Kidney tubule cell (primary cell): Measurements from ENCODE around the gene RECQL5.
"Not testable (repeated sequence)": the region's sequence is repeated elsewhere in the genome, so short reads cannot be mapped to it uniquely, and the experiment has no call there.

ENCODE experiments used
- DNase-seq: peaks from one replicate; pipeline ENCODE4 v3.0.0-alpha.2; 2018; ENCODE audit warnings: low spot score

RECQL5 gene

DNA sequence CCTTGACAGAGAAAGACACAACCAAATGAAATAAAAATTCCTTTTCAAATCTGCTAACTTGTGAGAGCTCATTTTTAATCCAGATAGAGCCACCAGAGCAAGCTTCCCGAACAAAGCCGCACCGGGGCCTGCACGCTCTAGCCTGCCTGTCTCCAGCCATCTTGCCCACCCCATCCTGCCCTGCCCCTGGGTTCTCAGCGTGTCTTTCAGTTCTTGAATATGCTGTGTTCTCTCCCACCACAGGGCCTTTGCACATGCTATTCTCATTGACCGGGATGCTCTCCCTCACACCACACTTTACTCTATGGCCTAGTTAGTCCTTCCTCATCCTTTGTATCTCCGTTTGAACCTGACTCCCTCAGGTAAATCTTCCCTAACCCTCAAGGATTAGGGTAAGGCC is 19.0 kb downstream of the RECQL5 start:
- no peak for DNase-seq

DNA sequence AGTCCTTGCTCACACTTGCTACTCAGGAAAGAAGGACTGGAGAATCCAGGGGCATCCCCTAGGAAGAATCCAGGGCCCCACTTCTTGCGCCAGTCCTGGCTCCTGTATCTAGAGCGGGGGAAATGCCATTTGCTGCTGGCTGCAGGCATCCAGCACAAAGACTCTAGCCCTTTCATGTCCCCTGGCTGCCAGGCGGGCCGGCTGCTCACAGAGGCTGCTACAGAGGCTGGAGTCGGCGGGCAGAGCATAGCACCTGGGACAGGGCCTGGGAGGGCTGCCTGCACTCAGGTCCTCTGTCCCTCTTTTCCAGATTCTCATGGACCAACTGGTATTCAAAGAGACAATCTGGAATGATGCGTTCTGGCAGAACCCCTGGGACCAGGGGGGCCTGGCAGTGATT is 19.9 kb downstream of the RECQL5 start:
- no peak for DNase-seq

DNA sequence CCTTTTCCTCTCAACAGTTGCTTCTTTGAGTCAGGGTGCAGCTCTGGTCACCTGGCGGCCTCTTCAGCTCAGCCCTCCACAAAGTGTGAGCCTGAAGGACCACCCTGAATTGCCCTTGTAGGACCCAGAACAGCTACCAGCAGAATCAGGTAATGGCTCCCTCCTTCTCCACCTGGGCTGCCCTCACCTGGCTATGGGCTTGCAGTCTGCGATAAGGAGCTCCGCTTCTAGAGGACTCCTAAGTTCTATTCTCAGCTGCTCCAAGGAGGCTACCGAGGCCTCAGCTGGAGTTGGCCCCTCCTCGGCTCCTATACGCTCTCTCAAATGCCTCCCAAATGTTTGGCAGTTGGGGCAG is 20.3 kb downstream of the RECQL5 start:
- DNase-seq = no peak

DNA sequence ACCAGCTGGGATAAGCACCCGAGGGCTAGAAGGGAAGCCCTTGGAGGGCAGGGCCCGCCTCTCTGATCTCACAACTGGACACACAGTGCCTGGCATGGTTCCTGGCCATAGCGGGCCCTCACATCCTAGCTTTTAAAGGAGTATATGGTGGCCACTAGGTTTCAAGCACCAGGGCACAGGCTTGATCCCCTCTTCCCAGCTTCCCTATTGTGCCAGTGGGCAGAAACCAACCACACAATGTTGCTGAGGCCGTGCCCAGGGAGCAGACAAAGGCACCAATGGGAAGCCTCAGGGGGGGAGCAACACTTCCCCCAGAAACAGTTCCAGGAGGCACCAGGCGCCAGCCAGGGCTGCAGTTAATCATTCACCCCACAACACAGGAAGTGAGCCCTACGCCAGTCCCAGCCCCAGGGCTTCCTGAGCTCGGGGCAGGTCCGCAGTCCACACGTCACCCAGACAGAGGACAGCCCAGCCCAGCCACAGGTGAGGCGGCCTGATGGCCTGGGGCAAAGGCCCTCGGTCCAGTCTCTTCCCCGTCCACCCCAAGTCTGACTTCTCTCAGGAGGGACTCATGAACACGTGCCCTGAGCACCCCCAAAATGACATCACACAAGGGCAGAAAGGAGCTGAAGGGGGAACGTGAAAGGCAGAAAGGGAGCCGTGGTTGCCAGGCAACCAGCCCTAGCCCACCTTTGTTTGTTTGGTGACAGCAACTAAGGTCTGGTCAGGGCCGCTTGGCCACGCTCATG is 20.9 kb downstream of the RECQL5 start:
- peak; percentile 98 for DNase-seq

DNA sequence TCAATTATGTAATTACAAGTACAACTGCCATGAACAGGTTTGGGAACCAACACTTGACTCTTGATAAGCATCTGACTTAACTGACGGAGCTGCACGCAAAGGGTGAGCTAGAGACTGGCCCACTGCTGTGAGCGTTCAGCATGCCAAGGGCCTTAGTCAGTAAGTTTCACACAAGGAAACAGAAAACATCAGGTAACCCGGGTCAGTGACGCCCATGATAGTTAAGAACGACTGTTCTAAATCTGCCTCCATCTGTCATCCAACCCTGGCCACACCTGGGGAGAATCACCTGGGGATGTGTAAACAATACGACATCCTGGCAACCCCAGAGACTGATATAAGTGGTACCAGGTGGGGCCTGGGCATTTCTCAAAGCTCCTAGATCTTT is 21.5 kb downstream of the RECQL5 start:
- peak; percentile 98 for DNase-seq

DNA sequence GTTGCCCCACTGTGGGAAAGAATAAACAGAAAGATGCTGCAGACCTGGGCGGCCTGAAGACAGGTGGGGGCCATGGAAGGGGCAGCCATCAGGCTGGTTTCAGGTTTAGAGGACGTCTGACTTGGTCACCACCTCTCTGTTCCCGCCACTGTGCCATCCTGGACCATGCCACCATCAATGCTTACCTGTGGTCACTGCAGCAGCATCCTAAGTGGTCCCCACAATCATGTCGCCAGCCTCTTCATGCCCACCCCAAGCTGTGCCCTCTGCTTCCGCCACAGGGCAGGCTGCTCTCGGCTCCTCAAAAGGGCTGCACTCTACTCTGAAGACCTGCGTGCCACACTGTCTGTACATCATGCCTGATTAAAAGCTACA is 23.3 kb downstream of the RECQL5 start:
- no peak for DNase-seq

DNA sequence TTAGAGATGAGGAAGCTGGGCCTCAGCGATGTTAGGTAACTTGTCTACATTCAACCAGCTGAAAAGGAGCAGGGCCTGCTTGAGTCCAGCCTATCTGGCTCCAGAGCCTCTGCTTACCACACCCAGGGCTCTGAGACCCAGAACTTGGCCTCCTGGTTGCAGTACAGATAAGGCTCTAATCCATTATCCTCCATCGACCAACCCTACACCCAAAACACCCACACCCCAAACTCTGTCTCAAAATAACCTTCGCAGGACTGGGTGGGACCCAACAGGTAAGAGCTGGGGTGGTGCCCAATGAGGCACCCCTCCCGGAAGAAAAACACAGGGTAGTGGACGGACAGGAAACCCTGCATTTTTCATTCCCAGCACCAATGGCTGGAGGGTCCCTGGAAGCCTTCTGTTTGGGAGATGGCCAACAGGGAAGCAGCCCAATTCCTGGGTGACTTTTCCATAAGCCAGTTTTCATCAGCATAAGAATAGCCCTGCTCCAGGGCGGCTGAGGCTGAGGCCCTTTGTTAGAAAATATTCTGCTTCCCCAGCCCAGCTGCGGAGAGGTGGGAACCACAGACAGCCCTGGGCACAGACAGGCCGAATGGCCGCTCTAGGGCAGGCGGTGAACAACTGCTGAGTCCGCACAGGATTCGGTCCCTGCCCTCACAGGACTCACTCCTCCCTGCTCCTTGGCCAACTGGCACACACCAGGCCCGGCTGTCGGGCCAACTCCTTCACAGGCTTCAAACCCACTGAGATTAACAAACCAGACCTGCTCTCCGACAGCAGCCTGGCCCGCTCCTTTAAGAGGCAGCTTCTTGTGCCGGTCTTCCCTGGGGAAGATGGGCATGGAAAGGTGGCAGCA is 23.9 kb downstream of the RECQL5 start:
- no peak for DNase-seq

DNA sequence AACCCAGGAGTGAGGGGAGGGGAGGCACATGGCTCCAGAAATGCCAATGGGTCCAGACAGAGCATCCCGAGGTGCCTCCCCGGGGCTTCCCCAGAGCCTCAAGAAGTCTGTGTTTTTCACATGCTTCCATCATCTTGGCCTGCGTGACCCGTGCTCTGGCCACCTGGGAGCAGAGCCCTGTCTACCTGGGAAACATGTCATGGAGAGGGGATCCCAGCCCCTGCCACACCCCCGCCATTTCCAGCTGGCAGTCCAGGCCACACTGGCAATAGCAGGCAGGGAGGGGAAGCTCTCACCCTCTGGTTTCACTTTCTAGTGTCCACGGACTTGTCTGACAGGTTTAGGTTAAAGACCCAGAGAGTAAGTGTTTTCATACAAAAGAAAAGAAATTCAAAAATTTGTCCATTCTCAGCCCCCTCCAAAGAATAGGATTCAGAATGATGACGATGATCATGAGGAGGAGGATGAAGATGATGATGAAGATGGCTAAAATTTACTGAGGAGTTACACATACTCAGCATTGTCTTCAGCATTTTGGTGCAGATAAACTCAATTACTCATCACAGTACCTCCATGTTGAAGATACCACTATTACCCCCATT is 24.7 kb downstream of the RECQL5 start:
- DNase-seq = peak; percentile 36

DNA sequence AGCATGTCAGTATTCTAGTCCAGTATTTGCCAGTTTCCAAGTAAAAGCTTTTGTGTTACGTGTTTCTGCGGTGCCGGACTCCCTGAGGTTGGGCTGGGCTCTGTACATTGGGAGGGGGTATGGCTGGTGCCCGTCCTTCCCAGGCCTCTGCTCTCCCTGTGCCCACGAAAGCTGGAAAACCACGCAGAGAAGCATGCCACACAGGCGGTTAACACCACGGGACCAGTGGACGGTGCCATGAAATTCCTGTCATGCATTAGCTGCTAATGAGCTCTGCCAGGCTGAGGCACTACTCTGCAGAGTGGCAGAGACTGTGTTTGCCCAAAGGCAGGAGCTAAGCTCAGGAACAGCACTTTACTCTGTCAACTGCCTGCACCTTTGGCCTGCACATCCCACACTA is 25.6 kb downstream of the RECQL5 start:
- DNase-seq = peak; percentile 69

DNA sequence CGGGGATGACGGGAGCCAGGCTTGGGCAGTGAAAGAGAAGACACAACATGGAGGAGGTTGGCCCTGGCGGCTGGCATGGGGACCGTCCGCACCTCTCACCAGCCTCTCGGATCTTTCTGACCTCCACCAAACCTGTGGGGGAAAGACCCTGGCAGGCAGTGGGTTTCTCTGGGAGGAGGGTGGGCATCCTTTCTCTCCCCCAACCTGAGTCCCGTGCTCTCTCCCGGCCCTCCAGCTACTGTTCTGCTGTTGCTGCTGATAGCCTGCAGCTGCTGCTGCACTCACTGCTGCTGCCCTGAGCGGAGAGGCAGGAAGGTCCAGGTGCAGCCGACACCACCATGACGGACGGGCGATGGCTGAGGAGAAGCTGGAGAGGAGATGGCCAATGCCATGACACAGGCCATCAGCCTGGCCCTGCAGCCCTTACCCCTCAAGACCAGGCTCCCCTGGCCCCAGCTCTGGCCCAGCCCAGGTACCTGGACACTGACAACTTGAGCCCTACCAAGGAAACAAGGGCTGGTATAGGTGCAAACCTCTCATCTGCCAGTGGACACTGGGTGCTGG is 26.3 kb downstream of the RECQL5 start:
- no peak for DNase-seq

DNA sequence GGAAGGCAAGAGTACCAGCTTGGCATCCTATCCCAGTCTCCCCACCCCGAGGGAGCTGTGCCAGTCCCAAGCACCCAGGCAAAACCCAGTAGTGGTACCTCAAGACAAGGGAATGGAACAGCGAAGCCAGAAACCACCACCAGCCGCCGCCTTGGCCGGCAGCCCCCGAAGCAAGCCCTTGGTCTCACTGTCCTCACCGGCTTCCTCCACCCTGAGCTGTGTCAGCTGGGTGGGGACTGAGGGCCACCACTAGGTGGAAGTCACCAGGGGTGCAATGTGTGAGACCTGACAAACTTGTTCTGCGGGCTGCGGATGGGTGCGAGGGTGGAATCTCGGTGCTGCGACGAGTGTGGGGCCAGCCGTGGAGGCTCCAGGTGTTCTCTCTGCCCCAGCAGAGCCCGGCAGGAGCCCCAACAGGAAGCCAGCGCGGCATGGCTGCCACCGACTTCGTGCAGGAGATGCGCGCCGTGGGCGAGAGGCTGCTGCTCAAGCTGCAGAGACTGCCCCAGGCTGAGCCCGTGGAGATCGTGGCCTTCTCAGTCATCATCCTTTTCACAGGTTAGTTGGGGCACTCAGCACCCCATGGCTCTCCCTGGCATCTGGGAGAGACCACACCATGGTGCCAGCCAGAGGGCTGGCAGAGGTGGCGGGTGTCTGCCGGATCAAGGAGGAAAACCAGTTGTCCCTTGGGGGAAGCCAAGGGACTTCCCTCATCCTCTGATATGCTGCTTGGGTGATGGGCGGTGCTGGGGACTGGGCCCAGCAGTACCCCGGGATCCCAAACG is 27.0 kb downstream of the RECQL5 start:
- DNase-seq = peak; percentile 50

DNA sequence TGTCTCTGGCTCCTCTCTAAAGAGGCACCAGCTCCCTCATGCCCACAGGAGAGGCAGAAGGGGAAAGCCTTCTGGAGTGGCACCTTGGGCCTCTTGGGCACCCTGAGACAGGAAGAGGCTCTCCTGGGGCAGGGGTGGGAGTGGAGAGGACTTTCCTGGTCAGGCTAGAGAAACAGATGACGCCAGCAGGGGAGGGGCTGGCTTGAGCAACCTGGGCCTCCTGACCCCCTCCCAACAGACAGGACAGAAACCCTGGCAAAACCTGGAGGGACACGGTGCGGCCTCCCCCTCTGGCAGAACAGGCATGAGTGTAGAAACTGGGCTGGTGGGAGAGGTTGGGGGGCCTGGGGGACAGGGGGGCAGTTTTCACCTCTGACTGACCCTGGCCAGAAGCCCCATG is 27.6 kb downstream of the RECQL5 start:
- peak; percentile 23 for DNase-seq

DNA sequence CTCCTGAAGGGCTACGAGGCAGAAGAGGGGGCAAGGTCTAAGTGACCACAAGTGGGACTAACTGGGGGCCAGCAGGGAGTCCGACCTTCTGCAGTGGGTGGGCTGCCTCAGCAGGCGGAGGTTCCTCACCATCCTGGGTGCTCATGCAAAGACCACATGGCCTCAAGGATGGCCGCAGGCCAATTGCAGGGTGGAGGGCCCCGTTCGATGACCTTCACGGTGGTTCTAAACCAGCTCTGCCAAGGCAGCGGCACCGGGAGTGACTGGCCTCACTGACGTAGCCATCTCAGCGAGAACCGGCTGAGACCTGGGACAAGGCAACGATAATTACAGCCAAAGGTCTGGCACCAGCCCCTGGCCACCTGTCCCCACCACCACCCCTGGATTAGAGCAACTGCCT is 28.1 kb downstream of the RECQL5 start:
- DNase-seq = no peak

DNA sequence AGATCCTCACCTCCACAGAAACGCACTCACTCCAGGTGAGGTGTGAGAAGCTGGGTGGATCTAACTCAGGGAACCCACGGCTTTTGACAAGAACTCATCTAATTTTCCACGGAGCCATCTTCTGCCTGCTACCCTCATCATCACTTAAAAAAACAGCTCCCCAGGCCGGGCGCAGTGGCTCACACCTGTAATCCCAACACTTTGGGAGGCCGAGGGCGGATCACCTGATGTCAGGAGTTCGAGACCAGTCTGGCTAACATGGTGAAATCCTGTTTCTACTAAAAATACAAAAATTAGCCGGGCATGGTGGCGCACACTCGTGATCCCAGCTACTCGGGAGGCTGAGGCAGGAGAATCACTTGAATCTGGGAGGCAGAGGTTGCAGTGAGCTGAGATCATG is 28.9 kb downstream of the RECQL5 start:
- DNase-seq = not testable (repeated sequence)

DNA sequence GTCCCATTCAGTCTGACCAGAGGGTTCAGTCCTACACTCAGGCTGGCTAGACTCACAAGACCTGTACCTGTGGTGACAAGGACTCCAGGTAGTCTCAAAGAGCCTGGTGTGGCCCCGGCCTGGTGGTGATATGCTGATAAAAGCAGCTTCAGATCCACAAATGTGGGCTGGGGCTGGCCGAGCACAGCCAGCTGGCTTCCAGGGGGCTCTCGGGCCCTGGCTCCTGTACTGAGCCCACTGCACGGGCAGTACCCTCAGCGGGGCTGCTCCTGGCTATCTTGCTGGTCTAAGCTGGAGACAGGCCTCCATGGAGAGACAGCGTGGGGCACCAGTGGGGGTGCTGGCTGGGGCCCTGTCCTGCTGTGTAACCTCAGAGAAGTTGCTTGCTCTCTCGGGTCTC is 29.4 kb downstream of the RECQL5 start:
- DNase-seq = no peak

DNA sequence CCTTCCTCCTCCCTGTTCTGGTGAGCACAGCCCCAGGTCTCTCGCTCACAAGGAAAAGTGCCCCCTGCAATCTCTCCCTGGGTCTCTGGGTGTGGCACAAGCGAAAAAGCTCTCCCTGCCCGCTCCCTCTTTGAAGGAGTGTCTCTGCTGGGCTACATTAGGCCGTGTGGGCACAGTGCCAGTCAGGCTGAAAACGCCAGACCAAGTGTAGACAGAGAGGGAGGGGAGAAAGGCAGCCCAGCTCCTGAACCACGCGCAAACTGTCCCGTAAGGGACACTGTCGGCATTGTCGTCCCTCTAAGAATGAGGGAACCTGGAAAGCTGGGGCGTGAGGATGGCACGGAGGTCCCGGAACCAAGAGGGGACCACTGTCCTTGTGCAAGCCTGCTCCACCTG is 29.8 kb downstream of the RECQL5 start:
- DNase-seq = no peak

DNA sequence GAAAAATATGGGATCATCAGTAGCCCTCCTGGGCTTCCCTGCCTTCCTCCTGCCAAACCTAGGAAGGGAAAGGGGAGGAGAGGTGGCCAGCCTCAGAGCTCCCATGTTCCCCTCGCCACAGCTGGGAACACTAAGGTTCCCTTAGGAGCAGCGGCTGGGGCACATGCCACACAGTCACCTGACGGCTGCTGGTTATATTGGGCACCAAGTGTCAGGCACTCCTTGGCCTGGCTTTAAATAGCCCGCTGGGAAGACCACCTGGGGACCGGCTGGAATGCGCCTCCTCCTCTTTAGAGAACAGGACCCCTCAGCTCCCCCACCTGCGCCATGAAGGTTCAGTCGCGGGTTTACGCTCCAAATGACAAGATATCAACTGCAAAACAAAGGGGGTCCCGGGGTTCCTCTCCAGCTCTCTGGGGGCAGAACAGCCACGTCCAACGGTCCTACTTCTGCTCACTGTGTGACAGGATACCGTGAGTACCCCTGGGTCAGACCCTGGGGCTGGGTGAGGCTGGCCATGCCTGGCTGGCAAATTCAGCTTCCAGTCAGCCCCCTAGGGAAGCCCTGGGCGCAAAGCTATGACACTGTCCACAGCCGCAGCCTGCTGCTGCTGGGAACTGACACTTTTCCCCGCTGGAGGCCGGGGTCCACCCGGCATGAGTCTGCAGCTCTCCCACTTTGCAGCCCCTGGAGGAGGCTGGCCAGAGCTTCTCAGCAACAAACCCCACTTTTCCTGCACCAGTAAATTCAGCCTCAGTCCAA is 30.4 kb downstream of the RECQL5 start:
- no peak for DNase-seq

DNA sequence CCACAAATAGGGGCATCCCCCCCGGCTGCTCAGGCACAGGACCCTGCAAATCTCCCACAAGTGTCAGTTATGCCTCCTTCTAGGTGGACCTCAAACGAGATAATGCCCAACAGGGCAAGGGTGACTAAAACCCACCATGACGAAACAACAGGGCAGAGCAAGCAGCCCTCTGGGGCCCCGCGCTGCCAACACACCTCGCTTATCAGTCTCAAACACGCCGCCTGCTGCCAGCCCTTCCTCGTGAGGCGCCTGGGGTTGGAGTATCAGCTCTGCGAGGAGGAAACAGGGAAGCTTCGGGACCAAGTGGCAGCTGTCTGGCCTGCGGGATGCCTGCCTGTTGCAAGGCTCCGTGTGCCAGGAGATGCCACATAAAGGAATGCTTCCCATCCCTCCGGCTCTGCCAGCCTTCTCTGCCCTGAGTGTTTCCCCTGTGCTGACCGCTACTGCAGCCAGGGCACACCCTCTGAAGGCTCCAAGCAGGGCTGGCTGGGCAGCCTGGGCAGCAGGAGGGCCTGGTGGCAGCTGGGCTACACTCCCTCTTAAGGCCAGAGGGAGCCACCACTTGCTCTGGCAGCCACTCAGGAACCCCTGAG is 31.2 kb downstream of the RECQL5 start:
- DNase-seq = no peak

DNA sequence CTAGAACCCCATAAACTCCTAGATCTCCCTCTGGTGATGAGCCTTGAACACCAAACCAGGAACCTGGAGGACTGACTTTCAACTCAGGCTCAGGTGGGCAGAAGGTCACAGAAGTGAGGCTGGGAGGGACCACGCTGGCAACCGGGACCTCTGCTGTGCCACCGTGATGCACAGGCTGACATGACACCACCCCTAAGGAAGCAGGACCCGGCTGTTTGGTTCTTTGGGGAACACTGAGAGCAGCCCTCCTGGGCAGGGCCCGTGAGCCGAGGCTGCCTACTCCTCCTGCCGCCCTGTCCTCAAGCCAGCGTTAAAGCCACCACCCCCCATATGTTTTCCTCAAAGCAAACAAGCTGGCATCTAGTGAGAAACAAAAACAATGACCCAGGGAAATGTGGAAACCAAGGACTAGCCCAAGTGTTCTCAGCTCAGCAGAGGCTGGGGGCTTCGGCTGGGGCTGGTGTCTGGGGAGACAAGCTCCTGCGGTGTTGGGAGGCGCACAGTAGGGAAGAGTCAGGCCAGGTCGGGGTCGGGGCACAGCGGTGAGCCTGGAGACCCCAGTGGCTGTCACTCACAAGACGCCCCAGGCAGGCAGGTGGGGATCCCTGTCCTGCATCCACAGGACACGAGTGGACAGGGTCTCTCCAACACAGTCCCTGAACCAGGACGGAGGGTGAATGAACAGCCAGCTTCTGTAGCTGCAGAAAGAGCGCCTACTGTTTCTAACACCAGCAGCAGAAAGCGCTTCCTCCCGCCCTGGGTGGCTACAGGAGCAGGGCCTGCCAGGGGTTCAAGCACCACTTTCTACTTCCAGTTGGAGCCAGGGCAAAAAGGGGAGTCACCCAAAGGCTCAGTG is 32.0 kb downstream of the RECQL5 start:
- no peak for DNase-seq

DNA sequence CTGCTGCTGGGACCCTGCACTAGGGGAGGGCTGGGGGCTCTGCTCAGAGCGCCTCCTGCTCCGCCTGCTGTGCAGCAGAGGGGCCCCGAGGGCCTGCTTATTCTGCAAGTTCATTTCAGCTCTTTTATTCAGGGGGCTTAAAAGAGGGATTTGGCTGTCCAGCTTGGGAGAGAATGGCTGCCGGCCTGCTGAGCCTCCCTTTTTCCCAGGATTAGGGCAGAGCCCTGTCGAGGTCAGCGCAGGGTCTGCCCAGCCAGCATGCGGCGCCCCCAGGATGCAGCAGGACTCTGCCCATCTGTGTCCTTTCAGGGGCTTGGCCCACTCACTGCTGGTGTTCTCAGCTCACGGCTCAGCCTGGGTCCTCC is 32.6 kb downstream of the RECQL5 start:
- no peak for DNase-seq
